SK-N-SH treated with all-trans-retinoic acid at 6 μM for 48 hours (cell line): ENCODE data around the gene STYXL1.

Experiments
- ARNTL ChIP-seq: fragments of 450-650 bp; formaldehyde crosslinking; IDR thresholded peaks from 2 replicates; pipeline ENCODE4 v1.5.0; 2020; ENCODE audit warnings: low read depth, mild to moderate bottlenecking, moderate library complexity, borderline replicate concordance
- CSDC2 ChIP-seq: fragments of 250-450 bp; sonication (Bioruptor Pico); IDR thresholded peaks from 2 replicates; pipeline ENCODE4 v1.5.0; 2020; ENCODE audit warnings: mild to moderate bottlenecking, moderate library complexity
- GLIS3 ChIP-seq: fragments of 250-450 bp; sonication (Bioruptor Pico); IDR thresholded peaks from 2 replicates; pipeline ENCODE4 v1.5.0; 2020; ENCODE audit warnings: mild to moderate bottlenecking, moderate library complexity
- ISL1 ChIP-seq: fragments of 250-450 bp; sonication (Bioruptor Pico); IDR thresholded peaks from 2 replicates; pipeline ENCODE4 v2.1.2; 2022; ENCODE audit warnings: mild to moderate bottlenecking, moderate library complexity
- TCF4 ChIP-seq: fragments of 250-450 bp; sonication (Bioruptor Pico); IDR thresholded peaks from 2 replicates; pipeline ENCODE4 v1.8.0; 2021; ENCODE audit warnings: mild to moderate bottlenecking, moderate library complexity, borderline replicate concordance
- TOX ChIP-seq: fragments of 250-450 bp; sonication (Bioruptor Pico); IDR thresholded peaks from 2 replicates; pipeline ENCODE4 v1.8.0; 2021; ENCODE audit warnings: mild to moderate bottlenecking, moderate library complexity, borderline replicate concordance
- ZFP3 ChIP-seq: fragments of 250-450 bp; sonication (Bioruptor Pico); IDR thresholded peaks from 2 replicates; pipeline ENCODE4 v1.5.0; 2020; ENCODE audit warnings: mild to moderate bottlenecking, moderate library complexity
- ZFP30 ChIP-seq: fragments of 450-650 bp; formaldehyde crosslinking; IDR thresholded peaks from 2 replicates; pipeline ENCODE4 v1.5.0; 2022; ENCODE audit warnings: mild to moderate bottlenecking, moderate library complexity
- ZNF8 ChIP-seq: fragments of 450-650 bp; formaldehyde crosslinking; IDR thresholded peaks from 2 replicates; pipeline ENCODE4 v1.5.0; 2020; ENCODE audit warnings: mild to moderate bottlenecking, moderate library complexity
- TF ChIP-seq, protein P1 (sequence below): fragments of 250-450 bp; sonication (Bioruptor Pico); IDR thresholded peaks from 2 replicates; pipeline ENCODE4 v1.8.0; 2020; ENCODE audit warnings: mild to moderate bottlenecking, moderate library complexity, borderline replicate concordance
- TF ChIP-seq, protein P2 (sequence below): fragments of 250-450 bp; sonication (Bioruptor Pico); IDR thresholded peaks from 2 replicates; pipeline ENCODE4 v1.5.1; 2020; ENCODE audit warnings: low read depth, mild to moderate bottlenecking, moderate library complexity

DNA sequence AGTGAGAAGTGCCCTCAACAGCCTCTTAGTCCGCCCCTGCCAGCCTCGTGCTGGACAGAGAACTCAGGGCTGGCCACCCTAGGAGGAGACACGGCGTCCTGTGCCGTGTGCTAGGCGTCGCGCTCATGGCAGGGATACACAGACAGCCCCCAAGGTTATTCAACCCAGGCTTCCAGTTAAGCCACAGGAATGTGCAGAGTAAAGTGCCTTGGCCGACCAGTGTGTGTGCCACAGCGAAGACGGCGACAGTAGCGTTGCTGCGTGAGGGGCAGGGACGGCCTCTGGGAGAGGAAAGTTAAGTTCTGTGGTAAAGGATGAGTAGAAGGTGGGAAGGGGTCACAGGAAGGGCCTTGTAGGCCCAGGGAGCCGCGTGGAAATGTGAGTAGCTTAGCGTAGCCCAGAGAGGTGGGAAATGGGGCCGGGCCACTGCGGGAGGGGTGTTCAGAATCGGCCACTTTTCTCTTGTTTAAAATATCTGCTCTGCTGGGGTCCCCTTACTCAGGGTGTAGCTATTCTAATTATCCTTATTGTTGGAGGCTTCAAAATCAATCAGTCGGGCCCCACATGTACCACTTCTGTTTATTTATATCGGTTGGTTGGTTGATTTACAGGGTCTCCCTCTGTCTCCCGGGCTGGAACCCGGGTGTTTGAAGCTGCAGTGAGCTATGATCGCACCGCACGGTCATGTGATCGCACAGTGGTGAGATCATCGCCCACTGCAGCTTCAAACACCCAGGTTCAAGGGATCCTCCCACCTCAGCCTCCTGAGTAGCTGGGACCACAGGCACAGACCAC lies 77.9 kb downstream of the STYXL1 start:
- TF ChIP-seq ZFP3 (CRISPR knock-in tag) (no peak), ZNF8 (no peak), GLIS3 (CRISPR knock-in tag) (no peak), ISL1 (CRISPR knock-in tag) (no peak), TCF4 (no peak), TOX (CRISPR knock-in tag) (no peak), CSDC2 (CRISPR knock-in tag) (no peak), ARNTL (CRISPR knock-in tag) (no peak), ZFP30 (CRISPR knock-in tag) (no peak)
- TF ChIP-seq, protein P1, sequence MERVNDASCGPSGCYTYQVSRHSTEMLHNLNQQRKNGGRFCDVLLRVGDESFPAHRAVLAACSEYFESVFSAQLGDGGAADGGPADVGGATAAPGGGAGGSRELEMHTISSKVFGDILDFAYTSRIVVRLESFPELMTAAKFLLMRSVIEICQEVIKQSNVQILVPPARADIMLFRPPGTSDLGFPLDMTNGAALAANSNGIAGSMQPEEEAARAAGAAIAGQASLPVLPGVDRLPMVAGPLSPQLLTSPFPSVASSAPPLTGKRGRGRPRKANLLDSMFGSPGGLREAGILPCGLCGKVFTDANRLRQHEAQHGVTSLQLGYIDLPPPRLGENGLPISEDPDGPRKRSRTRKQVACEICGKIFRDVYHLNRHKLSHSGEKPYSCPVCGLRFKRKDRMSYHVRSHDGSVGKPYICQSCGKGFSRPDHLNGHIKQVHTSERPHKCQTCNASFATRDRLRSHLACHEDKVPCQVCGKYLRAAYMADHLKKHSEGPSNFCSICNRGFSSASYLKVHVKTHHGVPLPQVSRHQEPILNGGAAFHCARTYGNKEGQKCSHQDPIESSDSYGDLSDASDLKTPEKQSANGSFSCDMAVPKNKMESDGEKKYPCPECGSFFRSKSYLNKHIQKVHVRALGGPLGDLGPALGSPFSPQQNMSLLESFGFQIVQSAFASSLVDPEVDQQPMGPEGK (CRISPR knock-in tag): no peak
- TF ChIP-seq, protein P2, sequence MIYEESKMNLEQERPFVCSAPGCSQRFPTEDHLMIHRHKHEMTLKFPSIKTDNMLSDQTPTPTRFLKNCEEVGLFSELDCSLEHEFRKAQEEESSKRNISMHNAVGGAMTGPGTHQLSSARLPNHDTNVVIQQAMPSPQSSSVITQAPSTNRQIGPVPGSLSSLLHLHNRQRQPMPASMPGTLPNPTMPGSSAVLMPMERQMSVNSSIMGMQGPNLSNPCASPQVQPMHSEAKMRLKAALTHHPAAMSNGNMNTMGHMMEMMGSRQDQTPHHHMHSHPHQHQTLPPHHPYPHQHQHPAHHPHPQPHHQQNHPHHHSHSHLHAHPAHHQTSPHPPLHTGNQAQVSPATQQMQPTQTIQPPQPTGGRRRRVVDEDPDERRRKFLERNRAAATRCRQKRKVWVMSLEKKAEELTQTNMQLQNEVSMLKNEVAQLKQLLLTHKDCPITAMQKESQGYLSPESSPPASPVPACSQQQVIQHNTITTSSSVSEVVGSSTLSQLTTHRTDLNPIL (CRISPR knock-in tag): no peak
